ENCODE results near the gene NAPA.

NAPA gene

DNA sequence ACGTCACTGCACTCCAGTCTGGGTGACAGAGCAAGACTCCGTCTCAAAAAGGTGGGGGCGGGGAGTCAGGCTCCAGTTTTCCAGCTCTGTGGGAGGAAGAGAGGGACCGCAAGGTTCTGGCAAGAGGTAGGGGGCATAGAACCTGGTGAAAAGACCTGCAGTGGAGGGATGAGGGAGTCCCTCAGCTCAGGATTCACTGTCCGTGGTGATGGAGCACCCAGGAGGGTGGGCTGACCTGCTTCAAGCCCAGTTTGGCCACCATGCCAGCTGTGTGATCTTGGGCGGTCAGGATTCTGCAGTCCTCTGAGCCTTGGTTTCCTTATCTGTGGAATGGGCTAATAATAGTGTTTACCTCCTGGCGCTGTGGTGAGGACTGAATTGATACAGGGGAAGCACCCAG lies 64.4 kb downstream of the NAPA start:
- no peak overlapping the region for H3K4me3 ChIP-seq (IDR thresholded peaks at IDR 0.05; ENCODE audit: insufficient read depth, low read depth, low read length)
- H3K4me1 ChIP-seq (ENCODE audit: low read depth, poor library complexity, severe bottlenecking), result no peaks in the 10 kb centered on the region
- no peaks in the 10 kb centered on the region for H3K36me3 ChIP-seq (ENCODE audit: insufficient read depth)
- no peak overlapping the region for H3K27ac ChIP-seq
- no peaks in the 10 kb centered on the region for H4K20me1 ChIP-seq (ENCODE audit: insufficient read depth)
- no peak overlapping the region for H3K4me2 ChIP-seq
- H3K79me2 ChIP-seq (ENCODE audit: insufficient read depth, low read depth), result no peaks in the 10 kb centered on the region
- no peak overlapping the region for H3K9ac ChIP-seq
- TF ChIP-seq, protein P1, sequence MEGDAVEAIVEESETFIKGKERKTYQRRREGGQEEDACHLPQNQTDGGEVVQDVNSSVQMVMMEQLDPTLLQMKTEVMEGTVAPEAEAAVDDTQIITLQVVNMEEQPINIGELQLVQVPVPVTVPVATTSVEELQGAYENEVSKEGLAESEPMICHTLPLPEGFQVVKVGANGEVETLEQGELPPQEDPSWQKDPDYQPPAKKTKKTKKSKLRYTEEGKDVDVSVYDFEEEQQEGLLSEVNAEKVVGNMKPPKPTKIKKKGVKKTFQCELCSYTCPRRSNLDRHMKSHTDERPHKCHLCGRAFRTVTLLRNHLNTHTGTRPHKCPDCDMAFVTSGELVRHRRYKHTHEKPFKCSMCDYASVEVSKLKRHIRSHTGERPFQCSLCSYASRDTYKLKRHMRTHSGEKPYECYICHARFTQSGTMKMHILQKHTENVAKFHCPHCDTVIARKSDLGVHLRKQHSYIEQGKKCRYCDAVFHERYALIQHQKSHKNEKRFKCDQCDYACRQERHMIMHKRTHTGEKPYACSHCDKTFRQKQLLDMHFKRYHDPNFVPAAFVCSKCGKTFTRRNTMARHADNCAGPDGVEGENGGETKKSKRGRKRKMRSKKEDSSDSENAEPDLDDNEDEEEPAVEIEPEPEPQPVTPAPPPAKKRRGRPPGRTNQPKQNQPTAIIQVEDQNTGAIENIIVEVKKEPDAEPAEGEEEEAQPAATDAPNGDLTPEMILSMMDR (conservative IDR thresholded peaks at IDR 0.05; ENCODE audit: low read depth, low read length), result no peak
- peaks cover 85% of the 10 kb centered on the region for H3K27me3 ChIP-seq (ENCODE audit: insufficient read depth, low read depth)
- H2AFZ ChIP-seq (ENCODE audit: low read depth), result no peak overlapping the region

DNA sequence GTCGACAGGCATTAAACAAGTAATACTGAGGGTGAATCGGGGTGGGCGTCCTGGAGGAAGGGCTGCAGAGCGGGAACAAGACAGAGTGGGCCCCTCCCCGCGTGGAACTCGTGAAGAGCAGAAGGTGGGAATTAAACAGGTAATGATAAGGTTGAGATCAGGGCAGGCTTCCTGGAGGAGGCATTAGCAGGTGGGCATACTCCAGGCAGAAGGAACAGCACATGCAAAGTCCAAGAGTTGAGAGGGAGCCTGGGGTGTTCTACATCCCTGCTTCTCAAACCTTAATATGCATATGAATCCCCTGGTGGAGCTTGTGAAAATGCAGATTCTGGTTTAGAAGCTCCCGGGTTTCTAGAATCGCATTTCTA lies 66.5 kb downstream of the NAPA start:
- TF ChIP-seq, protein P1 (conservative IDR thresholded peaks at IDR 0.05; ENCODE audit: low read depth, low read length), result no peak
- Histone ChIP-seq H3K4me2 (no peak overlapping the region), H3K79me2 (ENCODE audit: insufficient read depth, low read depth) (no peaks in the 10 kb centered on the region), H3K27me3 (ENCODE audit: insufficient read depth, low read depth) (peaks cover 82% of the 10 kb centered on the region), H4K20me1 (ENCODE audit: insufficient read depth) (no peaks in the 10 kb centered on the region), H3K4me3 (IDR thresholded peaks at IDR 0.05; ENCODE audit: insufficient read depth, low read depth, low read length) (no peak overlapping the region), H3K4me1 (ENCODE audit: low read depth, poor library complexity, severe bottlenecking) (no peaks in the 10 kb centered on the region), H3K27ac (no peak overlapping the region), H3K9ac (no peak overlapping the region), H2AFZ (ENCODE audit: low read depth) (no peak overlapping the region), H3K36me3 (ENCODE audit: insufficient read depth) (no peaks in the 10 kb centered on the region)

DNA sequence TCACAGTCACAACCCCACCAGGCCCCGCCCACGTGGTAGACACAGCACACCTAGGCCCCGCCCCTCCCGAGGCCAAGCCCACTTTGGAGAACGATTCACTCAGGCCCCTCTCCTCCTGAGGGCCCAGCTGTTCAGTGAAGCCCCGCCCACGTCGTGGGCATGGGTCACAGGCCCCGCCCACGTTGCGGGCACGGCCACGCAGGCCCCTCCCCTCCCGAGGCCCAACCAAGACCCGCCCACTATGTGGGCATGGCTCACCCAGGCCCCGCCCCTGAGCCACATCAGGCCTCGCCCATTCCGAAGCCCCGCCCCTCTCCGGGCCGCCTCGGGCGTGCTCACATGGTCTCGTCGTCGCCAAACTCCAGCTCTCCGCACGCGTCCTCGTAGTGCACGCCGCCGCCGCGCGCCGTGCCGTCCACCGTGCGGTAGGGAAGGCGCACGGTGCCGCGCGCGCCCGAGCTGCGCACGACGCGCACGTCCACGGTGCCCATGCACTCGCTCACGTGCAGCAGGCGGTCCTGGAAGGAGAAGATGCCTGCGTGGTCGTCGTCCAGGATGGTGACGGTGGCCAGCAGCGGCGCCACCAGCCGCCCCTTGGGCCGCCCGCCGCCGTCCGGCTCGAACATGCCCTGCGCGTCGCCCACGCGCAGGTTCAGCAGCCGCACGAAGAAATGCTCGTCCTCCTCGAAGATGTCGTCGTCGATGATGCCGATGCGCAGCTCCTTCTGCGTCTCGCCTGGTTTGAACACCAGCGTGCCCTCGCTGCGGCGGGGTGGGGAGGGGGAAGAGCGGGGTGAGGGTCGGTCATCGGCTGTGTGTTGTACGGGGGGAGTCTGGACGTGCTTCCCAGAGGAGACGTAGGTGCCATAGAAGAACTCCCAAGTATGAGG lies 67.1 kb downstream of the NAPA start:
- H3K4me3 ChIP-seq (IDR thresholded peaks at IDR 0.05; ENCODE audit: insufficient read depth, low read depth, low read length), result no peak overlapping the region
- no peaks in the 10 kb centered on the region for H3K4me1 ChIP-seq (ENCODE audit: low read depth, poor library complexity, severe bottlenecking)
- TF ChIP-seq, protein P1 (conservative IDR thresholded peaks at IDR 0.05; ENCODE audit: low read depth, low read length), result no peak
- H3K4me2 ChIP-seq, result no peak overlapping the region
- H2AFZ ChIP-seq (ENCODE audit: low read depth), result no peak overlapping the region
- H3K36me3 ChIP-seq (ENCODE audit: insufficient read depth), result no peaks in the 10 kb centered on the region
- H3K27ac ChIP-seq, result no peak overlapping the region
- peaks cover 82% of the 10 kb centered on the region for H3K27me3 ChIP-seq (ENCODE audit: insufficient read depth, low read depth)
- H3K79me2 ChIP-seq (ENCODE audit: insufficient read depth, low read depth), result no peaks in the 10 kb centered on the region
- H3K9ac ChIP-seq, result no peak overlapping the region
- no peaks in the 10 kb centered on the region for H4K20me1 ChIP-seq (ENCODE audit: insufficient read depth)

DNA sequence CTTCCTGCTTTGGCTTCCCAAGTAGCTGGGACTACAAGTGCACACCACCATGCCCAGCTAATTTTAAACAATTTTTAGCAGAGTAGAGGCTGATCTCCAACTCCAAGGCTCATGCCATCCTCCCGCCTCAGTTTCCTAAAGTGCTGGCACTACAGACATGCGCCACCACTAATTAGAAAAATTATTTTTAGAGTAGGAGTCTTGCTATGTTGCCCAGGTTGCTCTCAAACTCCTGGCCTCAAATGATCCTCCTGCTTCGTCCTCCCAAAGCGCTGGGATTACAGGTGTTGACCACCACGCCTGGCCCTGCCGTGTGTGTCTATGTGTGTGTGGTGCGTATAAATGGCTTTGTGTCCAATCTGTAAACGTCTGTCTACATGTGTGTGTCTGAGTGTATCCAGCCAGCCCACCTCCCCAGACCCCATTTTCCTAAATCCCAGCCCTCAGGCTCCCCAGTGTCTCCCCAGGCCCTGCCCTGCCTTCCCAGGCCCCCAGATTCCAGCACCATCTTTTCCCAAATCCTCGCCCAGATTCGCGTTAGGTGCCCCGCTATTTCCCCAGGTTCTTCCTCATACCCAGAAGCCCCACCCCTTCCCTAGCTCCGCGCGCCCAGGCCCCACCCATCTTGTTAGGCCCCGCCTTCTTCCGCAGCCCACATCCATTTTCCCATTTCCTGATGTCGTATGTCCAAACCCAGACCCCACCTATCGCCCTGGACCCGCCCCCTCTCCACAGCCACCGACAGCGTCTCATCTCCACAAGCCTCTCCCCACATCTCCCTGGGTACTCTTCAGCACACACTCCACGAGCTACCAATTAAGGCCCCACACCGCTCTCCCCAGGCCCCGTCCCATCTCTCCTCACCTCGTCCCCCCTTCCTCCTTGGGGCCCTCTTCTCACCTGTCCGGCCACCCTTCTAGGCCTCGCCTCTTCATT lies 68.1 kb downstream of the NAPA start:
- no peak overlapping the region for H2AFZ ChIP-seq (ENCODE audit: low read depth)
- TF ChIP-seq, protein P1 (conservative IDR thresholded peaks at IDR 0.05; ENCODE audit: low read depth, low read length), result no peak
- H3K4me3 ChIP-seq (IDR thresholded peaks at IDR 0.05; ENCODE audit: insufficient read depth, low read depth, low read length), result no peak overlapping the region
- peaks cover 82% of the 10 kb centered on the region for H3K27me3 ChIP-seq (ENCODE audit: insufficient read depth, low read depth)
- H3K4me1 ChIP-seq (ENCODE audit: low read depth, poor library complexity, severe bottlenecking), result no peaks in the 10 kb centered on the region
- no peak overlapping the region for H3K9ac ChIP-seq
- no peak overlapping the region for H3K4me2 ChIP-seq
- H3K27ac ChIP-seq, result no peak overlapping the region
- H3K79me2 ChIP-seq (ENCODE audit: insufficient read depth, low read depth), result no peaks in the 10 kb centered on the region
- H4K20me1 ChIP-seq (ENCODE audit: insufficient read depth), result no peaks in the 10 kb centered on the region
- H3K36me3 ChIP-seq (ENCODE audit: insufficient read depth), result no peaks in the 10 kb centered on the region

All from KMS-11 (cell line).